Body of pancreas (tissue), 4 donors: ENCODE results near the gene NAGLU.

ENCODE experiments used
- CTCF ChIP-seq, 7 experiments: fragments of 450-650 bp in 4 of 7; fragments of 200-600 bp in 3 of 7; sonication (generic) in 3 of 7; IDR thresholded peaks; one replicate each; pipeline ENCODE4 v1.5.1; 2016 to 2019; ENCODE audit warnings: antibody characterized with exemption in 7 of 7
- POLR2A ChIP-seq, 3 donors: fragments of 450-650 bp; IDR thresholded peaks; one replicate each; pipeline ENCODE4 v1.6.1; 2016; ENCODE audit warnings: antibody characterized with exemption in 3 of 3, mild to moderate bottlenecking in 2 of 3

- TF ChIP-seq POLR2A (IDR thresholded peaks at IDR 0.05) (no peak), CTCF (IDR thresholded peaks at IDR 0.05) (no peak)
Observed at GRCh38 chr17:42566215-42566882, 30.3 kb downstream of the NAGLU start.
